Measurements from ENCODE around the gene TNNT1. TPM values are rescaled to one million over a fixed set of nuclear protein-coding genes. Genes with fewer than 3 reads are reported as not detected.

TNNT1 gene
- total RNA-seq: 6.2 and 6.3 TPM in 2 replicates

GRCh38 chr19:55149078-55150003, at the start of gene TNNT1:
TSS of gene TNNT1 (minus strand) at chr19:55149206. CDS start at chr19:55147157, 2,049 bp downstream.

GRCh38 chr19:55179606-55180484, 30.8 kb upstream of the TNNT1 start, which contains the start of gene SYT5:
TSS of gene SYT5 (minus strand) at chr19:55180289. CDS start at chr19:55179041, 1,248 bp downstream.

GRCh38 chr19:55166530-55167268, 17.7 kb upstream of the TNNT1 start, which contains the start of gene DNAAF3:
TSS of gene DNAAF3 (minus strand) at chr19:55166613. CDS start at chr19:55166413, 200 bp downstream.

GRCh38 chr19:55157064-55157908, 8.3 kb upstream of the TNNT1 start, which contains the start of gene TNNI3:
TSS of gene TNNI3 (minus strand) at chr19:55157732. CDS start at chr19:55157589, 143 bp downstream.

GRCh38 chr19:55116859-55117662, 31.9 kb downstream of the TNNT1 start, which contains the start of gene PPP1R12C:
TSS of gene PPP1R12C (minus strand) at chr19:55117637. CDS start at chr19:55117543, 94 bp downstream.

Other genes starting within 250 kb of the TNNT1 start
- not detected in 2 replicates for gene NCR1, start 243.1 kb downstream of the TNNT1 start, total RNA-seq
- not detected in 2 replicates for gene NLRP7, start 201.7 kb downstream of the TNNT1 start, total RNA-seq
- gene NLRP2, start 182.8 kb downstream of the TNNT1 start, total RNA-seq: not detected in 2 replicates
- gene GP6, start 110.9 kb downstream of the TNNT1 start, total RNA-seq: not detected in 2 replicates
- gene RDH13, start 86.1 kb downstream of the TNNT1 start, total RNA-seq: 11.0 and 13.8 TPM in 2 replicates
- 1.2 and 12.1 TPM in 2 replicates for gene EPS8L1, start 73.3 kb downstream of the TNNT1 start, total RNA-seq
- gene PPP1R12C, start 31.6 kb downstream of the TNNT1 start, total RNA-seq: 51.2 and 74.1 TPM in 2 replicates
- not detected in 2 replicates for gene TNNI3, start 8.5 kb upstream of the TNNT1 start, total RNA-seq
- 0.71 TPM in 1 of 2 replicates, not detected in the other for gene DNAAF3, start 17.4 kb upstream of the TNNT1 start, total RNA-seq
- 0.29 TPM in 1 of 2 replicates, not detected in the other for gene SYT5, start 31.1 kb upstream of the TNNT1 start, total RNA-seq
- 6.9 and 14.5 TPM in 2 replicates for gene PTPRH, start 60.3 kb upstream of the TNNT1 start, total RNA-seq
- 0.86 and 1.8 TPM in 2 replicates for gene TMEM86B, start 79.6 kb upstream of the TNNT1 start, total RNA-seq
- 31.7 and 45.6 TPM in 2 replicates for gene PPP6R1, start 109.8 kb upstream of the TNNT1 start, total RNA-seq
- 70.7 and 106 TPM in 2 replicates for gene HSPBP1, start 130.9 kb upstream of the TNNT1 start, total RNA-seq
- gene BRSK1, start 134.8 kb upstream of the TNNT1 start, total RNA-seq: 4.3 and 9.0 TPM in 2 replicates
- not detected in 2 replicates for gene TMEM150B, start 176.1 kb upstream of the TNNT1 start, total RNA-seq
- 6.9 and 11.0 TPM in 2 replicates for gene KMT5C, start 190.7 kb upstream of the TNNT1 start, total RNA-seq
- gene COX6B2, start 205.5 kb upstream of the TNNT1 start, total RNA-seq: under 0.01 TPM in 1 of 2 replicates, not detected in the other
- gene GARIN5B, start 214.1 kb upstream of the TNNT1 start, total RNA-seq: not detected in 2 replicates
- 1.8 and 4.3 TPM in 2 replicates for gene IL11, start 221.3 kb upstream of the TNNT1 start, total RNA-seq
- gene TMEM190, start 227.6 kb upstream of the TNNT1 start, total RNA-seq: not detected in 2 replicates
- not detected in 2 replicates for gene TMEM238, start 235.1 kb upstream of the TNNT1 start, total RNA-seq
- 437 and 447 TPM in 2 replicates for gene RPL28, start 236.7 kb upstream of the TNNT1 start, total RNA-seq

Measured in myometrial cell (primary cell).